ENCODE measurements around the gene FXR2. TPM values are rescaled to one million over a fixed set of nuclear protein-coding genes. Genes with fewer than 3 reads are reported as not detected.

Gene FXR2
- total and polyA plus RNA-seq, 9 of the 15 experiments (the other 6 are each of a cell fraction or from before 2014, with no cell fraction given) = 2.0 to 49.3 (median 24.5) TPM

DNA sequence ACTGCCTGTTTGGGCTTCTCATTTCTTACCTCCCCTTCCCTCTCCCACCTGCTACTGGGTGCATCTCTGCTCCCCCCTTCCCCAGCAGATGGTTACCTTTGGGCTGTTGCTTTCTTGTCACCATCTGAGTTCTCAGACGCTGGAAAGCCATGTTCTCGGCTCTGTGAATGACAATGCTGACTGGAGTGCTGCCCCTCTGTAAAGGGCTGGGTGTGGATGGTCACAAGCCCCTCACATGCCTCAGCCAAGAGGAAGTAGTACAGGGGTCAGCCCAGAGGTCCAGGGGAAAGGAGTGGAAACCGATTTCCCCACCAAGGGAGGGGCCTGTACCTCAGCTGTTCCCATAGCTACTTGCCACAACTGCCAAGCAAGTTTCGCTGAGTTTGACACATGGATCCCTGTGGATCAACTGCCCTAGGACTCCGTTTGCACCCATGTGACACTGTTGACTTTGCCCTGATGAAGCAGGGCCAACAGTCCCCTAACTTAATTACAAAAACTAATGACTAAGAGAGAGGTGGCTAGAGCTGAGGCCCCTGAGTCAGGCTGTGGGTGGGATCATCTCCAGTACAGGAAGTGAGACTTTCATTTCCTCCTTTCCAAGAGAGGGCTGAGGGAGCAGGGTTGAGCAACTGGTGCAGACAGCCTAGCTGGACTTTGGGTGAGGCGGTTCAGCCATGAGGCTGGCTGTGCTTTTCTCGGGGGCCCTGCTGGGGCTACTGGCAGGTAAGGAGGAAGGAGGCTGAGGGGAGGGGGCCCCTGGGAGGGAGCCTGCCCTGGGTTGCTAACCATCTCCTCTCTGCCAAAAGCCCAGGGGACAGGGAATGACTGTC is 35.5 kb downstream of the FXR2 start, which contains the start of gene CD68 (continued):
- TF ChIP-seq, protein P1, sequence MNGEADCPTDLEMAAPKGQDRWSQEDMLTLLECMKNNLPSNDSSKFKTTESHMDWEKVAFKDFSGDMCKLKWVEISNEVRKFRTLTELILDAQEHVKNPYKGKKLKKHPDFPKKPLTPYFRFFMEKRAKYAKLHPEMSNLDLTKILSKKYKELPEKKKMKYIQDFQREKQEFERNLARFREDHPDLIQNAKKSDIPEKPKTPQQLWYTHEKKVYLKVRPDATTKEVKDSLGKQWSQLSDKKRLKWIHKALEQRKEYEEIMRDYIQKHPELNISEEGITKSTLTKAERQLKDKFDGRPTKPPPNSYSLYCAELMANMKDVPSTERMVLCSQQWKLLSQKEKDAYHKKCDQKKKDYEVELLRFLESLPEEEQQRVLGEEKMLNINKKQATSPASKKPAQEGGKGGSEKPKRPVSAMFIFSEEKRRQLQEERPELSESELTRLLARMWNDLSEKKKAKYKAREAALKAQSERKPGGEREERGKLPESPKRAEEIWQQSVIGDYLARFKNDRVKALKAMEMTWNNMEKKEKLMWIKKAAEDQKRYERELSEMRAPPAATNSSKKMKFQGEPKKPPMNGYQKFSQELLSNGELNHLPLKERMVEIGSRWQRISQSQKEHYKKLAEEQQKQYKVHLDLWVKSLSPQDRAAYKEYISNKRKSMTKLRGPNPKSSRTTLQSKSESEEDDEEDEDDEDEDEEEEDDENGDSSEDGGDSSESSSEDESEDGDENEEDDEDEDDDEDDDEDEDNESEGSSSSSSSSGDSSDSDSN (IDR thresholded peaks at IDR 0.05; ENCODE audit: borderline replicate concordance in 1 of 2, low read depth in 2 of 2, low read length in 2 of 2) = no peak
- TF ChIP-seq, protein P2, sequence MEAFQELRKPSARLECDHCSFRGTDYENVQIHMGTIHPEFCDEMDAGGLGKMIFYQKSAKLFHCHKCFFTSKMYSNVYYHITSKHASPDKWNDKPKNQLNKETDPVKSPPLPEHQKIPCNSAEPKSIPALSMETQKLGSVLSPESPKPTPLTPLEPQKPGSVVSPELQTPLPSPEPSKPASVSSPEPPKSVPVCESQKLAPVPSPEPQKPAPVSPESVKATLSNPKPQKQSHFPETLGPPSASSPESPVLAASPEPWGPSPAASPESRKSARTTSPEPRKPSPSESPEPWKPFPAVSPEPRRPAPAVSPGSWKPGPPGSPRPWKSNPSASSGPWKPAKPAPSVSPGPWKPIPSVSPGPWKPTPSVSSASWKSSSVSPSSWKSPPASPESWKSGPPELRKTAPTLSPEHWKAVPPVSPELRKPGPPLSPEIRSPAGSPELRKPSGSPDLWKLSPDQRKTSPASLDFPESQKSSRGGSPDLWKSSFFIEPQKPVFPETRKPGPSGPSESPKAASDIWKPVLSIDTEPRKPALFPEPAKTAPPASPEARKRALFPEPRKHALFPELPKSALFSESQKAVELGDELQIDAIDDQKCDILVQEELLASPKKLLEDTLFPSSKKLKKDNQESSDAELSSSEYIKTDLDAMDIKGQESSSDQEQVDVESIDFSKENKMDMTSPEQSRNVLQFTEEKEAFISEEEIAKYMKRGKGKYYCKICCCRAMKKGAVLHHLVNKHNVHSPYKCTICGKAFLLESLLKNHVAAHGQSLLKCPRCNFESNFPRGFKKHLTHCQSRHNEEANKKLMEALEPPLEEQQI (IDR thresholded peaks at IDR 0.05) = no peak
- TF ChIP-seq TCF7L2 (IDR thresholded peaks at IDR 0.05; ENCODE audit: low read depth, low read length) = no peak
- TF ChIP-seq, protein P3, sequence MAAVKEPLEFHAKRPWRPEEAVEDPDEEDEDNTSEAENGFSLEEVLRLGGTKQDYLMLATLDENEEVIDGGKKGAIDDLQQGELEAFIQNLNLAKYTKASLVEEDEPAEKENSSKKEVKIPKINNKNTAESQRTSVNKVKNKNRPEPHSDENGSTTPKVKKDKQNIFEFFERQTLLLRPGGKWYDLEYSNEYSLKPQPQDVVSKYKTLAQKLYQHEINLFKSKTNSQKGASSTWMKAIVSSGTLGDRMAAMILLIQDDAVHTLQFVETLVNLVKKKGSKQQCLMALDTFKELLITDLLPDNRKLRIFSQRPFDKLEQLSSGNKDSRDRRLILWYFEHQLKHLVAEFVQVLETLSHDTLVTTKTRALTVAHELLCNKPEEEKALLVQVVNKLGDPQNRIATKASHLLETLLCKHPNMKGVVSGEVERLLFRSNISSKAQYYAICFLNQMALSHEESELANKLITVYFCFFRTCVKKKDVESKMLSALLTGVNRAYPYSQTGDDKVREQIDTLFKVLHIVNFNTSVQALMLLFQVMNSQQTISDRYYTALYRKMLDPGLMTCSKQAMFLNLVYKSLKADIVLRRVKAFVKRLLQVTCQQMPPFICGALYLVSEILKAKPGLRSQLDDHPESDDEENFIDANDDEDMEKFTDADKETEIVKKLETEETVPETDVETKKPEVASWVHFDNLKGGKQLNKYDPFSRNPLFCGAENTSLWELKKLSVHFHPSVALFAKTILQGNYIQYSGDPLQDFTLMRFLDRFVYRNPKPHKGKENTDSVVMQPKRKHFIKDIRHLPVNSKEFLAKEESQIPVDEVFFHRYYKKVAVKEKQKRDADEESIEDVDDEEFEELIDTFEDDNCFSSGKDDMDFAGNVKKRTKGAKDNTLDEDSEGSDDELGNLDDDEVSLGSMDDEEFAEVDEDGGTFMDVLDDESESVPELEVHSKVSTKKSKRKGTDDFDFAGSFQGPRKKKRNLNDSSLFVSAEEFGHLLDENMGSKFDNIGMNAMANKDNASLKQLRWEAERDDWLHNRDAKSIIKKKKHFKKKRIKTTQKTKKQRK (IDR thresholded peaks at IDR 0.05; ENCODE audit: borderline replicate concordance, low read depth, low read length) = no peak
- no peak for TF ChIP-seq PURB (CRISPR knock-in tag; IDR thresholded peaks at IDR 0.05; ENCODE audit: low read depth)
- no peak for TF ChIP-seq SLC30A9 (CRISPR knock-in tag; IDR thresholded peaks at IDR 0.05)
- no peak for TF ChIP-seq TAF9B (IDR thresholded peaks at IDR 0.05; ENCODE audit: partially characterized antibody)
- no peak for TF ChIP-seq POU5F1 (IDR thresholded peaks at IDR 0.05; ENCODE audit: borderline replicate concordance, low read depth, low read length, partially characterized antibody)
- TF ChIP-seq HOXB6 (CRISPR knock-in tag; IDR thresholded peaks at IDR 0.05; ENCODE audit: borderline replicate concordance) = no peak
- TF ChIP-seq, protein P4, sequence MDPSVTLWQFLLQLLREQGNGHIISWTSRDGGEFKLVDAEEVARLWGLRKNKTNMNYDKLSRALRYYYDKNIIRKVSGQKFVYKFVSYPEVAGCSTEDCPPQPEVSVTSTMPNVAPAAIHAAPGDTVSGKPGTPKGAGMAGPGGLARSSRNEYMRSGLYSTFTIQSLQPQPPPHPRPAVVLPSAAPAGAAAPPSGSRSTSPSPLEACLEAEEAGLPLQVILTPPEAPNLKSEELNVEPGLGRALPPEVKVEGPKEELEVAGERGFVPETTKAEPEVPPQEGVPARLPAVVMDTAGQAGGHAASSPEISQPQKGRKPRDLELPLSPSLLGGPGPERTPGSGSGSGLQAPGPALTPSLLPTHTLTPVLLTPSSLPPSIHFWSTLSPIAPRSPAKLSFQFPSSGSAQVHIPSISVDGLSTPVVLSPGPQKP (CRISPR knock-in tag; IDR thresholded peaks at IDR 0.05) = no peak
- TF ChIP-seq JUNB (CRISPR knock-in tag; conservative IDR thresholded peaks at IDR 0.05) = no peak
- TF ChIP-seq SAP30 (IDR thresholded peaks at IDR 0.05; ENCODE audit: borderline replicate concordance, insufficient read depth, low read depth, low read length, poor library complexity, severe bottlenecking) = no peak
- TF ChIP-seq ASH1L (IDR thresholded peaks at IDR 0.05; ENCODE audit: borderline replicate concordance, low read depth, partially characterized antibody) = no peak
- no peak for TF ChIP-seq DACH1 (IDR thresholded peaks at IDR 0.05; ENCODE audit: partially characterized antibody)
- TF ChIP-seq SMAD3 (CRISPR knock-in tag; conservative IDR thresholded peaks at IDR 0.05) = no peak
- TF ChIP-seq KHSRP (IDR thresholded peaks at IDR 0.05) = no peak
- TF ChIP-seq ZNF253 (CRISPR knock-in tag; conservative IDR thresholded peaks at IDR 0.05) = no peak; the same call in 1 of the 2 replicates
- peak in 1 of 2 experiments; percentile 47; a peak in 1 of 4 replicates for TF ChIP-seq HDAC1 (IDR thresholded peaks at IDR 0.05)

Measured in K562 (cell line).